NCI-H2081 treated with DMSO at 0.1 percent for 48 hours (cell line): ENCODE results near the gene SIK3.
"Not testable (repeated sequence)": the region's sequence is repeated elsewhere in the genome, so short reads cannot be mapped to it uniquely, and the experiment has no call there.

ENCODE experiments used
- DNase-seq: peaks from one replicate; lab custom pipeline; 2025; lab: John Stamatoyannopoulos, UW

The SIK3 gene

GRCh38 chr11:117045956-117046355, 52.3 kb downstream of the SIK3 start:
- no peak for DNase-seq

GRCh38 chr11:117045196-117045595, 53.0 kb downstream of the SIK3 start:
- DNase-seq, result no peak

GRCh38 chr11:117044287-117045035, 53.8 kb downstream of the SIK3 start:
- DNase-seq, result no peak

- DNase-seq, result no peak
These were observed 55.5 kb downstream of the SIK3 start for GRCh38 chr11:117042689-117043088.

GRCh38 chr11:117039900-117040299, 58.3 kb downstream of the SIK3 start:
- DNase-seq, result no peak

GRCh38 chr11:117039270-117039669, 59.0 kb downstream of the SIK3 start:
- no peak for DNase-seq

GRCh38 chr11:117037975-117038350, 60.3 kb downstream of the SIK3 start:
- DNase-seq, result no peak

GRCh38 chr11:117037279-117037974, 60.8 kb downstream of the SIK3 start:
- no peak for DNase-seq

GRCh38 chr11:117034901-117035300, 63.3 kb downstream of the SIK3 start:
- no peak for DNase-seq

GRCh38 chr11:117026593-117027330, 71.5 kb downstream of the SIK3 start:
- no peak for DNase-seq

- DNase-seq, result not testable (repeated sequence)
These were observed 74.5 kb downstream of the SIK3 start for GRCh38 chr11:117023707-117024106.

GRCh38 chr11:117023178-117023577, 75.0 kb downstream of the SIK3 start:
- no peak for DNase-seq

GRCh38 chr11:117022526-117022925, 75.7 kb downstream of the SIK3 start:
- DNase-seq, result no peak

- DNase-seq, result no peak
These were observed 77.2 kb downstream of the SIK3 start for GRCh38 chr11:117020869-117021564.

- DNase-seq, result no peak
These were observed 77.9 kb downstream of the SIK3 start for GRCh38 chr11:117020287-117020686.

- no peak for DNase-seq
These were observed 78.4 kb downstream of the SIK3 start for GRCh38 chr11:117019871-117020270.

- DNase-seq, result no peak
These were observed 80.8 kb downstream of the SIK3 start for GRCh38 chr11:117017456-117017855.

GRCh38 chr11:117016747-117017146, 81.5 kb downstream of the SIK3 start:
- no peak for DNase-seq

GRCh38 chr11:117016246-117016645, 82.0 kb downstream of the SIK3 start:
- no peak for DNase-seq

- DNase-seq, result no peak
These were observed 86.7 kb downstream of the SIK3 start for GRCh38 chr11:117011541-117011898.

- DNase-seq, result no peak
These were observed 87.3 kb downstream of the SIK3 start for GRCh38 chr11:117010808-117011540.
